Esophagus squamous epithelium (tissue), 5 donors: ENCODE measurements around the gene CD55. TPM values are rescaled to one million over a fixed set of nuclear protein-coding genes. Genes with fewer than 3 reads are reported as not detected.

Experiments used
- DNase-seq: peaks from one replicate; lab custom pipeline; 2025; lab: John Stamatoyannopoulos, UW
- H3K27ac ChIP-seq, 4 donors: fragments of 200-600 bp; sonication (generic); one replicate each; pipeline ENCODE4 v1.5.1; 2016 to 2019; ENCODE audit warnings: mild to moderate bottlenecking in 1 of 4
- H3K27me3 ChIP-seq, 4 donors: fragments of 200-600 bp; sonication (generic); 1 replicate in 3 of 4; 2 replicates in 1 of 4; pipeline versions ENCODE4 v1.5.1 to v1.6.0; 2017 to 2021; ENCODE audit warnings: antibody characterized with exemption in 1 of 4
- H3K36me3 ChIP-seq, 3 donors: fragments of 200-600 bp; sonication (generic); one replicate each; pipeline ENCODE4 v1.5.1; 2016 to 2019
- H3K4me1 ChIP-seq, 3 donors: fragments of 200-600 bp; sonication (generic); one replicate each; pipeline ENCODE4 v1.5.1; 2017 to 2019
- H3K4me3 ChIP-seq, 4 donors: fragments of 200-600 bp; sonication (generic); 1 replicate in 3 of 4; 2 replicates in 1 of 4; pipeline ENCODE4 v1.5.1; 2016 to 2019; ENCODE audit warnings: mild to moderate bottlenecking in 2 of 4, moderate library complexity in 1 of 4
- H3K9me3 ChIP-seq, 3 donors: fragments of 200-600 bp; sonication (generic); one replicate each; pipeline ENCODE4 v1.5.1; 2016 to 2019
- POLR2A ChIP-seq, 4 donors: fragments of 450-650 bp; IDR thresholded peaks; one replicate each; pipeline ENCODE4 v1.6.1; 2017; ENCODE audit warnings: antibody characterized with exemption in 4 of 4, mild to moderate bottlenecking in 4 of 4, moderate library complexity in 3 of 4
- WGBS, 2 donors: methylation state at CpG; one replicate each; pipeline ENCODE4 v1.1.5; 2018; 5-methylcytosine and 5-hydroxymethylcytosine counted together
- intact Hi-C: fragments of 100-400 bp; cut with DNase I; formaldehyde crosslinking; loops from one replicate; pipeline ENCODE4 v1.15.0; 2022
- total RNA-seq, 4 donors: library from RNA; depleted of rRNA; stranded (reverse); fragments of >200 nt; gene quantifications; one replicate each; pipeline ENCODE4 v1.1.0, GENCODE V29; 2016
- TF ChIP-seq, protein P1 (sequence below), 6 experiments: fragments of 450-650 bp in 4 of 6; fragments of 200-600 bp in 2 of 6; sonication (generic) in 2 of 6; IDR thresholded peaks; one replicate each; pipeline ENCODE4 v1.5.1; 2016 to 2019; ENCODE audit warnings: antibody characterized with exemption in 6 of 6, mild to moderate bottlenecking in 4 of 6, moderate library complexity in 4 of 6
- donor health status: DM: yes; HTN: yes; CAD: no.

The CD55 gene
- total RNA-seq, 4 donors from 2014 or later = 36.5 to 100 (median 72.2) TPM

DNA sequence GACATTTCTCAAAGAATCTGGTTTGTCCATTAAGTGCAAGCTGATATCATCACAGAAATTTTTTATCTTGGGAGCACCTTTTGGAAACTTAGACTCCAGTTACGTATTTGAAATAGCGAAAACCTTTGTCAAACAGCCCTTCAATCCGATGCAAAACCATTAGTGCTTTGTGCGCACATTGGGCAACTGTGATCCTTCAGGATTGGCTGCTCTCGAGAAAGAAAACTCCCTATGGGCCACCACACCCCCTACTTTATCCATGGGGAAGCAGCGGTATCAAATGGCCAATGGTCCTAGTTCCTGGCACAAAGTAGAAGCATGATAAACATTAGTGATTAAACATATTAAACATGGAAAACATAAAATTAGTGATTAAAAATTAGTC is 16.0 kb upstream of the CD55 start:
- Histone ChIP-seq H3K4me3 (no peak overlapping the region), H3K27ac (no peak overlapping the region), H3K4me1 (peaks cover 6 to 26% (median 10%) of the 10 kb centered on the region in 3 donors), H3K36me3 (no peaks in the 10 kb centered on the region), H3K27me3 (no peaks in the 10 kb centered on the region), H3K9me3 (no peaks in the 10 kb centered on the region)
- 85 to 92% methylated on average over 6 of the region's 6 CpGs for WGBS, 2 donors
- DNase-seq = no peak
- no peak for TF ChIP-seq POLR2A (IDR thresholded peaks at IDR 0.05)
- TF ChIP-seq, protein P1, sequence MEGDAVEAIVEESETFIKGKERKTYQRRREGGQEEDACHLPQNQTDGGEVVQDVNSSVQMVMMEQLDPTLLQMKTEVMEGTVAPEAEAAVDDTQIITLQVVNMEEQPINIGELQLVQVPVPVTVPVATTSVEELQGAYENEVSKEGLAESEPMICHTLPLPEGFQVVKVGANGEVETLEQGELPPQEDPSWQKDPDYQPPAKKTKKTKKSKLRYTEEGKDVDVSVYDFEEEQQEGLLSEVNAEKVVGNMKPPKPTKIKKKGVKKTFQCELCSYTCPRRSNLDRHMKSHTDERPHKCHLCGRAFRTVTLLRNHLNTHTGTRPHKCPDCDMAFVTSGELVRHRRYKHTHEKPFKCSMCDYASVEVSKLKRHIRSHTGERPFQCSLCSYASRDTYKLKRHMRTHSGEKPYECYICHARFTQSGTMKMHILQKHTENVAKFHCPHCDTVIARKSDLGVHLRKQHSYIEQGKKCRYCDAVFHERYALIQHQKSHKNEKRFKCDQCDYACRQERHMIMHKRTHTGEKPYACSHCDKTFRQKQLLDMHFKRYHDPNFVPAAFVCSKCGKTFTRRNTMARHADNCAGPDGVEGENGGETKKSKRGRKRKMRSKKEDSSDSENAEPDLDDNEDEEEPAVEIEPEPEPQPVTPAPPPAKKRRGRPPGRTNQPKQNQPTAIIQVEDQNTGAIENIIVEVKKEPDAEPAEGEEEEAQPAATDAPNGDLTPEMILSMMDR (IDR thresholded peaks at IDR 0.05) = no peak
- intact Hi-C loops = no loop called here

DNA sequence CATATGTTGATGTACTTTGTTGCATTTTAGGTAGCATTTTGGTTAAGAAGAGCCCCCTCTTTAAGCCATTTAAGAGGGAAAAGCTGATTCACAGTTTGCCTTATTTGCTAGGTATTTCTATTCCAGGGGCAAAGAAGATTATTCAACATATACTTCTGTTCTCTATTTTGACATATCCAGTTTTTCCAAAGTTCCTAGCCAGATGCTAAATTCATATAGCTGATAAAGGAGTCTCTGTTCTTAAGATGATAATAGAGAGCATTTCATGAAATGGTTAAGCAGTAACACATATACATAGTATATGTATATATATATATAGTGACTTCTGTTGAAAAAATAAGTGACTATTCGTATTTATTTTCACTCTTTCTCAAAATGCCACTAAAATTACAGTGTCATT is 15.5 kb upstream of the CD55 start:
- no peak for TF ChIP-seq POLR2A (IDR thresholded peaks at IDR 0.05)
- TF ChIP-seq, protein P1 (IDR thresholded peaks at IDR 0.05) = no peak
- 70 to 80% methylated on average over 1 of the region's 1 CpG for WGBS, 2 donors
- H3K4me1 ChIP-seq = peaks cover 6 to 26% (median 10%) of the 10 kb centered on the region in 3 donors
- no peaks in the 10 kb centered on the region for H3K9me3 ChIP-seq
- H3K36me3 ChIP-seq = no peaks in the 10 kb centered on the region
- no peaks in the 10 kb centered on the region for H3K27me3 ChIP-seq
- no peak for DNase-seq
- intact Hi-C loops = no loop called here
- H3K4me3 ChIP-seq = no peak overlapping the region
- H3K27ac ChIP-seq = no peak overlapping the region

DNA sequence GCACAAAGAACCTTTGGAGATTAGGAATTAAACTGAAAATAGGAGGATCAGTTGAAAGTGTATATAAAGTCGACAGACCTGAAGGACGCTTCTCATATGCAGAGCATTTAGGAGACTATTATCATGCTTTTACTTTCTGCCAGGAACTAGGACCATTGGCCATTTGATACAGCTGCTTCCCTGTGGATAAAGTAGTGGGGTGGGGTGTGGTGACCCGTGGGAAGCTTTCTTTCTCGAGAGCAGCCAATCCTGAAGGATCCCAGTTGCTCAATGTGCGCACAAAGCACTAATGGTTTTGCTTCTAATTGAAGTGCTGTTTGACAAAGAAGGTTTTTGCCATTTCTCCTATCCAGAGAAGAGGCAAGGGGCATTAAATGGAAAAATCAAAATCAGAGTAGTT is 14.9 kb upstream of the CD55 start:
- H3K27me3 ChIP-seq = no peaks in the 10 kb centered on the region
- H3K4me3 ChIP-seq = no peak overlapping the region
- WGBS, 2 donors = 75 to 85% methylated on average over 5 of the region's 5 CpGs
- H3K4me1 ChIP-seq = peaks cover 6 to 26% (median 10%) of the 10 kb centered on the region in 3 donors
- no peaks in the 10 kb centered on the region for H3K36me3 ChIP-seq
- H3K27ac ChIP-seq = no peak overlapping the region
- TF ChIP-seq, protein P1 (IDR thresholded peaks at IDR 0.05) = no peak
- no peak for TF ChIP-seq POLR2A (IDR thresholded peaks at IDR 0.05)
- H3K9me3 ChIP-seq = no peaks in the 10 kb centered on the region
- intact Hi-C loops = no loop called here
- no peak for DNase-seq

DNA sequence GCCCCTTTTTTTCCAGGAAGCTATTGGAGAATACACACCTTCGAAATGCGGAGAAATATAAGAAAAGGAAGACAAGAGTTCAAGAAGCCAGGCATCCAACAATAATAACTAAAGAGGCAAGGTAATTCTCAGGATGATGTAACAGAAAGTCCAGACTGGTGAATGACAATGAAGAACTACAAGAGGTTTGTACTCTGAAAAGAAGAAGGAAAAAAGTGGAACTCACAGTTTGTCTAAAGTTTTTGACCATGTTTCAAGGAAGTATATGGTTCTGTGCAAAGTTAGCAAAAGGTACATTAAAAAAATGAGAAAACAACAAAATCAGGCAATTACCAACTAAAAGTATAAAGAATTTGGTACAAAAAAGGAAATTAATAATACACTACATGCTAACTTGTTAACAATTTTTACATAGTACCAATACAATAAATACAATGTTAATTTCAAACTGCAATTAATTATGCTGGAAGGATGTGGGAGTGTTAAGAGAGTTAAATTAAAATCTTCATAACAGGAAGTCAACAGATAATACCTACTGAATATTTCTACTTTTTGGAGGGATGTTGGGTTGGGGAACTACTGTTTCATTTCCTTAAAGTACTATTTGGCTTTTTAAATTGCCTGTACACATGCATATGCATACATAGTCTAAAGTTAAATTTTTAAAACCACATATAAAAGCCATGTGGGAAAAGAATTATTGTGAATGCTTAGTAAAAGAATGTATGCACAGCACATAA is 12.9 kb upstream of the CD55 start:
- intact Hi-C loops = no loop called here
- no peak for DNase-seq
- Histone ChIP-seq H3K4me3 (no peak overlapping the region), H3K27me3 (no peaks in the 10 kb centered on the region), H3K9me3 (no peaks in the 10 kb centered on the region), H3K36me3 (no peaks in the 10 kb centered on the region), H3K4me1 (peaks cover 6 to 32% (median 10%) of the 10 kb centered on the region in 3 donors), H3K27ac (no peak overlapping the region)
- no peak for TF ChIP-seq POLR2A (IDR thresholded peaks at IDR 0.05)
- TF ChIP-seq, protein P1 (IDR thresholded peaks at IDR 0.05) = no peak
- WGBS, 2 donors = 90 to 100% methylated on average over 2 of the region's 2 CpGs

DNA sequence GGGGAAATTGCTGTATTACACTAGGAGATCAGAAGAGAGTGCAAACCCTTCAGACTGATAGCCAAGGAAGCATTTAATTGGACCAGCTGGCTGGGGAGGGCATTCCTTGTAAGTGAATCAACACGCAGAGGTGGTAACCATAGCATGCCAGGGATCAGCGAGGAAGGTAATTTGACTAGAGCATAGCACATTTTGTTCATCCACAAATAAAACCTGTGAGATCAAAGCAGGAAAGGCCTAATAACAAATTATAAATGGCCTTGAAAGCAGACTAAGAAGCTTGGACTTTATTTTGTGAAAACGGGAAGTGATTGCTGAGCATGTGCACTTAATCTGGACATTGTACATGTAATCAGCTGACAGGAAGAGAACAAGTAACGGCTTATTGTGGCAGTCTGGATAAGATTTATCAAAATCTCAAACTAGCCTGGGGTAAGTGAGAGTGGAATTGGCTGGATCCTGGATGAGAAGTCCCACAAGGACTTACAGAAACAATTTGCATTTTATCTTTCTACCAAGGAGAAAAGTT is 11.7 kb upstream of the CD55 start:
- Histone ChIP-seq H3K36me3 (no peaks in the 10 kb centered on the region), H3K27ac (peak overlapping the region in 3 of 4 donors; percentile 55 to 66 (median 63)), H3K4me1 (peaks cover 6 to 27% (median 10%) of the 10 kb centered on the region in 3 donors), H3K4me3 (peak overlapping the region in 1 of 4 donors; percentile 27), H3K27me3 (no peaks in the 10 kb centered on the region), H3K9me3 (no peaks in the 10 kb centered on the region)
- TF ChIP-seq, protein P1 (IDR thresholded peaks at IDR 0.05) = no peak
- no peak for TF ChIP-seq POLR2A (IDR thresholded peaks at IDR 0.05)
- WGBS, 2 donors = 23 to 27% methylated on average over 4 of the region's 4 CpGs
- DNase-seq = no peak
- intact Hi-C loops = no loop called here
